ENCODE measurements around the gene CEP55. TPM values are rescaled to one million over a fixed set of nuclear protein-coding genes. Genes with fewer than 3 reads are reported as not detected.

The CEP55 gene
- total and polyA plus RNA-seq, 4 donors: 1.6 to 3.5 (median 1.8) TPM

DNA sequence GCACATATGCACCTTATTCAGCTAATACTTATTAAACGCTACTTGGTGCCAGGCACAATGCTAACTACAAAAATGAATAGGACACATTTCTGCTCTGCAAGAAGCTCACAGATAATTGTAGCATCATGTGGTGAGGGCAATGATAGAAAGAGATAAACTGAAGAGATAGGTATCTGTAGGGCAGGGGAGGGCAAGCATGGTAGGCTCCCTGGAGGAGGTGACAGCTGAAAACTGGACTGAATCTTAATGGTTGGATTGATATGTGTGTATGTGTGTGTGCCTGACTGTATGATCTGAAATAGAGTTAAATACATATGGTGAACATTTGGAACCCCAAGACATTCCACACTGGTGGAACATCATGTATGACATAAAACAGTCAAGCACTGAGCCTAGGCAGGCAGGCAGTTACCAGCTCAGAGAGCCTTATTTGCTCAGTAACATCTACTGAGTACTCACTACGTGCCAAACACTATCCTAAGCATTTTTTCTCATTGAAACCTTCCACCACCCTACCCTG lies 4.8 kb upstream of the CEP55 start:
- Histone ChIP-seq H3K4me3 (no peak overlapping the region), H3K36me3 (ENCODE audit: control insufficient read depth in 4 of 4, insufficient read depth in 4 of 4, low read length in 4 of 4) (no peaks in the 10 kb centered on the region), H3K27ac (ENCODE audit: low read depth in 1 of 2, low read length in 1 of 2) (no peak overlapping the region), H3K27me3 (ENCODE audit: control insufficient read depth in 3 of 3, insufficient read depth in 3 of 3, low read length in 2 of 3) (no peaks in the 10 kb centered on the region), H3K9ac (ENCODE audit: insufficient read depth in 1 of 2, low read length in 2 of 2) (no peak overlapping the region), H3K9me3 (ENCODE audit: control insufficient read depth in 4 of 4, insufficient read depth in 3 of 4, low read length in 3 of 4) (no peaks in the 10 kb centered on the region), H3K4me1 (ENCODE audit: control insufficient read depth in 5 of 5, insufficient read depth in 5 of 5, low read length in 5 of 5) (peaks cover 0 to 6% (median under 1%) of the 10 kb centered on the region in 5 donors)
- no peak for DNase-seq
- no peak for ATAC-seq (ENCODE audit: insufficient read depth, low FRiP score)
- TF ChIP-seq, protein P1, sequence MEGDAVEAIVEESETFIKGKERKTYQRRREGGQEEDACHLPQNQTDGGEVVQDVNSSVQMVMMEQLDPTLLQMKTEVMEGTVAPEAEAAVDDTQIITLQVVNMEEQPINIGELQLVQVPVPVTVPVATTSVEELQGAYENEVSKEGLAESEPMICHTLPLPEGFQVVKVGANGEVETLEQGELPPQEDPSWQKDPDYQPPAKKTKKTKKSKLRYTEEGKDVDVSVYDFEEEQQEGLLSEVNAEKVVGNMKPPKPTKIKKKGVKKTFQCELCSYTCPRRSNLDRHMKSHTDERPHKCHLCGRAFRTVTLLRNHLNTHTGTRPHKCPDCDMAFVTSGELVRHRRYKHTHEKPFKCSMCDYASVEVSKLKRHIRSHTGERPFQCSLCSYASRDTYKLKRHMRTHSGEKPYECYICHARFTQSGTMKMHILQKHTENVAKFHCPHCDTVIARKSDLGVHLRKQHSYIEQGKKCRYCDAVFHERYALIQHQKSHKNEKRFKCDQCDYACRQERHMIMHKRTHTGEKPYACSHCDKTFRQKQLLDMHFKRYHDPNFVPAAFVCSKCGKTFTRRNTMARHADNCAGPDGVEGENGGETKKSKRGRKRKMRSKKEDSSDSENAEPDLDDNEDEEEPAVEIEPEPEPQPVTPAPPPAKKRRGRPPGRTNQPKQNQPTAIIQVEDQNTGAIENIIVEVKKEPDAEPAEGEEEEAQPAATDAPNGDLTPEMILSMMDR (IDR thresholded peaks at IDR 0.05; ENCODE audit: control extremely low read depth, extremely low read depth): no peak
- 81 to 84% methylated on average over 2 of the region's 2 CpGs for WGBS, 2 donors

DNA sequence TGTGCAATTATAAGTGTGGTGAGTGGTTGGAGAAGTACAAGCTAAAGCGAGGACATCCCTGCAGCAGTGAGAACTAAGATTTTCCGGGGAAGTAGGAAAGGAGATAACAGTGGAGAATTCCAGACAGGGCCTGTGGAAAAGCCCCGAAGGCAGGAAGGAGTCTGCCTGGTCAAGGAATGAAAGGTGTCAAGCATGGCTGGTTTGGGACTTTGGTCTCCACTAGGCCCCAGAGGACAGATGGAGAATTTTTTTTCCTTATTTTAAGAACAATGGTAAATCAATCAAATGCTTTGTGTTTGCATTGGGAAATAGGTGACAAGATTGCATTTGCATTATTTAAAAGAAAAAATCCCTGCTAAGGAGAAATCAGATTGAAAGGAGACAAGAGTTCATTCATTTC lies 3.2 kb upstream of the CEP55 start:
- no peaks in the 10 kb centered on the region for H3K9me3 ChIP-seq (ENCODE audit: control insufficient read depth in 4 of 4, insufficient read depth in 3 of 4, low read length in 3 of 4)
- H3K27me3 ChIP-seq (ENCODE audit: control insufficient read depth in 3 of 3, insufficient read depth in 3 of 3, low read length in 2 of 3): no peaks in the 10 kb centered on the region
- no peak overlapping the region for H3K27ac ChIP-seq (ENCODE audit: low read depth in 1 of 2, low read length in 1 of 2)
- DNase-seq (no peak), ATAC-seq (ENCODE audit: insufficient read depth, low FRiP score) (no peak)
- H3K4me3 ChIP-seq: no peak overlapping the region
- H3K36me3 ChIP-seq (ENCODE audit: control insufficient read depth in 4 of 4, insufficient read depth in 4 of 4, low read length in 4 of 4): no peaks in the 10 kb centered on the region
- H3K4me1 ChIP-seq (ENCODE audit: control insufficient read depth in 5 of 5, insufficient read depth in 5 of 5, low read length in 5 of 5): peaks cover 0 to 9% (median 3%) of the 10 kb centered on the region in 5 donors
- TF ChIP-seq, protein P1 (IDR thresholded peaks at IDR 0.05; ENCODE audit: control extremely low read depth, extremely low read depth): no peak
- H3K9ac ChIP-seq (ENCODE audit: insufficient read depth in 1 of 2, low read length in 2 of 2): no peak overlapping the region
- 63 to 86% methylated on average over 3 of the region's 3 CpGs for WGBS, 2 donors

DNA sequence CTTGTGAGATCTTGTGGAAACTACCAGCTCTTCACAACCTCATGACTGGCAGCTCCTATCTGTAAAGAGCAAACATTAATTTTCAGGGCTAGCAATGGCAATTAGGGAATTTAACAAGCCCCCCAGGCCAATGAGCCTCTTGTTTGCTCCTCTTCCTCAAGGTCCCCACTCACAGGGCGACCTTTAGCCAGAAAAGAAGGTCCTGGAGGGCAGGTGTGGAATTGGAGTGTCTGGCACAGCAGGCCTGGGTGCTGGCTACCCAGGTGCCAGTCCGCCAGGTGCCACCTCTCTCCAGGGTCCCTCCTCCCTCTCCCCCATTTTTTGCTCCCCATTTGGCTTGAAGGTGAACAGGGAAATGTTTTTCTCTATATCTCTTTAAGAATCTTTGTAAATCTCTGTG lies 1.9 kb upstream of the CEP55 start:
- no peak overlapping the region for H3K4me3 ChIP-seq
- no peaks in the 10 kb centered on the region for H3K9me3 ChIP-seq (ENCODE audit: control insufficient read depth in 4 of 4, insufficient read depth in 3 of 4, low read length in 3 of 4)
- peaks cover 0 to 9% (median 3%) of the 10 kb centered on the region in 5 donors for H3K4me1 ChIP-seq (ENCODE audit: control insufficient read depth in 5 of 5, insufficient read depth in 5 of 5, low read length in 5 of 5)
- WGBS, 2 donors: 100% methylated on average over 2 of the region's 2 CpGs
- H3K27me3 ChIP-seq (ENCODE audit: control insufficient read depth in 3 of 3, insufficient read depth in 3 of 3, low read length in 2 of 3): no peaks in the 10 kb centered on the region
- DNase-seq (no peak), ATAC-seq (ENCODE audit: insufficient read depth, low FRiP score) (no peak)
- no peak overlapping the region for H3K27ac ChIP-seq (ENCODE audit: low read depth in 1 of 2, low read length in 1 of 2)
- TF ChIP-seq, protein P1 (IDR thresholded peaks at IDR 0.05; ENCODE audit: control extremely low read depth, extremely low read depth): no peak
- H3K36me3 ChIP-seq (ENCODE audit: control insufficient read depth in 4 of 4, insufficient read depth in 4 of 4, low read length in 4 of 4): no peaks in the 10 kb centered on the region
- H3K9ac ChIP-seq (ENCODE audit: insufficient read depth in 1 of 2, low read length in 2 of 2): no peak overlapping the region

Data from lung (tissue), 12 donors.